Right atrium auricular region (tissue), 2 donors: ENCODE measurements around the gene TRMT2A. TPM values are rescaled to one million over a fixed set of nuclear protein-coding genes. Genes with fewer than 3 reads are reported as not detected.

Experiments
- DNase-seq: peaks from one replicate; pipeline ENCODE4 v3.0.0-alpha.2; 2019; ENCODE audit warnings: low spot score
- H3K27ac ChIP-seq, 2 donors: fragments of 200-600 bp; sonication (generic); 1 replicate in 1 of 2; 2 replicates in 1 of 2; pipeline ENCODE4 v1.5.1; 2016 to 2019
- H3K27me3 ChIP-seq, 2 donors: fragments of 200-600 bp; sonication (generic); one replicate each; pipeline versions ENCODE4 v1.5.1 to v1.6.0; 2017 to 2019
- H3K36me3 ChIP-seq: fragments of 200-600 bp; sonication (generic); one replicate; pipeline ENCODE4 v1.5.1; 2016
- H3K4me1 ChIP-seq, 2 donors: fragments of 200-600 bp; sonication (generic); one replicate each; pipeline versions ENCODE4 v1.5.1 to v1.6.0; 2017 to 2019
- H3K4me3 ChIP-seq, 2 donors: fragments of 200-600 bp; sonication (generic); 1 replicate in 1 of 2; 2 replicates in 1 of 2; pipeline ENCODE4 v1.5.1; 2017 to 2019; ENCODE audit warnings: mild to moderate bottlenecking in 1 of 2, moderate library complexity in 1 of 2
- H3K9me3 ChIP-seq, 2 donors: fragments of 200-600 bp; sonication (generic); one replicate each; pipeline ENCODE4 v1.5.1; 2019
- CTCF ChIP-seq, 2 donors: fragments of 200-600 bp; sonication (generic); IDR thresholded peaks; one replicate each; pipeline ENCODE4 v1.5.1; 2019; ENCODE audit warnings: antibody characterized with exemption in 2 of 2
- microRNA counts, 2 donors: library from miRNA; unstranded; fragments of <30 nt; microRNA quantifications; one replicate each; lab custom pipeline; 2016 to 2017
- microRNA-seq, 2 donors: library from miRNA; unstranded; fragments of <30 nt; microRNA quantifications; one replicate each; pipeline ENCODE4, GENCODE V29; 2016 to 2017; ENCODE audit warnings: borderline number of aligned reads in 2 of 2, borderline replicate concordance in 1 of 2
- total RNA-seq, 2 donors: library from RNA; depleted of rRNA; stranded (reverse); fragments of >200 nt; gene quantifications; one replicate each; pipeline ENCODE4 v1.1.0, GENCODE V29; 2016

The TRMT2A gene
- total RNA-seq, 2 donors from 2014 or later: 16.0 to 17.6 TPM

GRCh38 chr22:20063271-20064139 lies 53.5 kb downstream of the TRMT2A start:
- Histone ChIP-seq H3K4me1 (peaks cover 0 to 7% of the 10 kb centered on the region in 2 donors), H3K27me3 (no peaks in the 10 kb centered on the region), H3K27ac (no peak overlapping the region), H3K36me3 (peaks cover 40% of the 10 kb centered on the region), H3K4me3 (no peak overlapping the region), H3K9me3 (no peaks in the 10 kb centered on the region)
- no peak for TF ChIP-seq CTCF (IDR thresholded peaks at IDR 0.05)
- DNase-seq: no peak

GRCh38 chr22:20062766-20063083 lies 54.3 kb downstream of the TRMT2A start:
- Histone ChIP-seq H3K27ac (no peak overlapping the region), H3K36me3 (peaks cover 40% of the 10 kb centered on the region), H3K4me3 (no peak overlapping the region), H3K27me3 (no peaks in the 10 kb centered on the region), H3K9me3 (no peaks in the 10 kb centered on the region), H3K4me1 (peaks cover 0 to 7% of the 10 kb centered on the region in 2 donors)
- TF ChIP-seq CTCF (IDR thresholded peaks at IDR 0.05): no peak
- DNase-seq: no peak

GRCh38 chr22:20062043-20062765 lies 54.8 kb downstream of the TRMT2A start:
- no peak overlapping the region for H3K27ac ChIP-seq
- DNase-seq: no peak
- H3K4me3 ChIP-seq: no peak overlapping the region
- H3K27me3 ChIP-seq: no peaks in the 10 kb centered on the region
- H3K9me3 ChIP-seq: no peaks in the 10 kb centered on the region
- peaks cover 0 to 7% of the 10 kb centered on the region in 2 donors for H3K4me1 ChIP-seq
- TF ChIP-seq CTCF (IDR thresholded peaks at IDR 0.05): no peak
- peaks cover 43% of the 10 kb centered on the region for H3K36me3 ChIP-seq

MicroRNAs encoded within 50 kb of the gene (microRNA counts, 767-probe panel; counts per million panel counts)
- 0 to 31.0 counts per million in 2 donors for microRNA hsa-miR-1306-3p (lab: Ali Mortazavi, UCI)

Small RNA genes lying within 50 kb of the gene (microRNA-seq; reads per million reads assigned to microRNA genes)
- gene MIR6816: 0 reads per million in 2 donors

Other genes starting within 250 kb of the TRMT2A start
- 100 to 1,000 TPM; 142 to 195 TPM for gene COMT, start 175.5 kb downstream of the TRMT2A start, total RNA-seq
- gene TXNRD2, start 175.4 kb downstream of the TRMT2A start, total RNA-seq: 10 to 100 TPM; 16.2 to 18.4 TPM
- 10 to 100 TPM; 16.7 to 35.8 TPM for gene ARVCF, start 100.4 kb downstream of the TRMT2A start, total RNA-seq
- 100 to 1,000 TPM in 1 of 2 donors, 10 to 100 TPM in 1; 95.2 to 101 TPM for gene TANGO2, start 96.1 kb downstream of the TRMT2A start, total RNA-seq
- gene DGCR8, start 37.0 kb downstream of the TRMT2A start, total RNA-seq: 10 to 100 TPM in 1 of 2 donors, 1 to 10 TPM in 1; 8.3 to 12.1 TPM
- gene RANBP1, start 1.1 kb downstream of the TRMT2A start, total RNA-seq: 10 to 100 TPM; 63.6 to 96.5 TPM
- 10 to 100 TPM; 13.5 to 16.6 TPM for gene ZDHHC8, start 14.6 kb upstream of the TRMT2A start, total RNA-seq
- gene CCDC188, start 33.8 kb upstream of the TRMT2A start, total RNA-seq: under 1 TPM in 1 of 2 donors, not detected in 1; 0.43 TPM
- gene RTN4R, start 151.1 kb upstream of the TRMT2A start, total RNA-seq: 1 to 10 TPM; 1.0 to 2.0 TPM
- 10 to 100 TPM; 60.4 to 64.3 TPM for gene DGCR6L, start 202.8 kb upstream of the TRMT2A start, total RNA-seq